Retinal pigment epithelial cell (primary cell): ENCODE measurements around the gene NLRC4.

Experiments used
- DNase-seq: peaks from one replicate; pipeline ENCODE4 v3.0.0-alpha.2; 2010; ENCODE audit warnings: low read depth
- H3K4me3 ChIP-seq: 2 replicates; pipeline ENCODE4 v1.5.1; 2011; ENCODE audit warnings: mild to moderate bottlenecking, low read length, control low read depth, moderate library complexity
- CTCF ChIP-seq: conservative IDR thresholded peaks from 2 replicates; pipeline ENCODE4 v1.5.1; 2011; ENCODE audit warnings: low read depth, low read length, control low read depth, inconsistent platforms

The NLRC4 gene

GRCh38 chr2:32192418-32192817 is 72.3 kb downstream of the NLRC4 start:
- DNase-seq = no peak
- no peak for TF ChIP-seq CTCF
- no peak overlapping the region for H3K4me3 ChIP-seq

GRCh38 chr2:32189011-32189410 is 75.7 kb downstream of the NLRC4 start:
- no peak for TF ChIP-seq CTCF
- no peak overlapping the region for H3K4me3 ChIP-seq
- DNase-seq = no peak

DNA sequence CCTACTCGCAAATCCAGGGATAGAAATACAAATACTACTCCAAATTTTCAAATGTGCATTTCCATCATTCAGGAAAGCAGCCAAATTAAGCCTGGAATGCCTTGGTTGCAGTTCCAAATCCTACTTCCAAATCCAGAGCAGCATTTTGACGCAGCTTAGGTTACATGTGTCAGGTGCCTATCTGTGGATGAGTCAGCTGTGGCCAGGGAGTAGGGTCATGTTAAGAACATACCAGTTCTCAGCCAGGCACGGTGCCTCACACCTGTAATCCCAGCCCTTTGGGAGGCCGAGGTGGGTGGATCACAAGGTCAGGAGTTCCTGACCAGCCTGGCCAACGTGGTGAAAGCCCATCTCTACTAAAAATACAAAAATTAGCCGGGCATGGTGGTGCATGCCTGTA is 82.0 kb downstream of the NLRC4 start:
- H3K4me3 ChIP-seq = no peak overlapping the region
- no peak for TF ChIP-seq CTCF
- DNase-seq = no peak
